ENCODE results near the gene ARL16.

Gene ARL16

GRCh38 chr17:81713004-81713555 is 29.5 kb upstream of the ARL16 start:
- FAIRE-seq (no peak), DNase-seq (ENCODE audit: insufficient read length, low spot score) (no peak)

GRCh38 chr17:81712468-81713003 is 28.9 kb upstream of the ARL16 start:
- DNase-seq (ENCODE audit: insufficient read length, low spot score): no peak
- FAIRE-seq: no peak

DNA sequence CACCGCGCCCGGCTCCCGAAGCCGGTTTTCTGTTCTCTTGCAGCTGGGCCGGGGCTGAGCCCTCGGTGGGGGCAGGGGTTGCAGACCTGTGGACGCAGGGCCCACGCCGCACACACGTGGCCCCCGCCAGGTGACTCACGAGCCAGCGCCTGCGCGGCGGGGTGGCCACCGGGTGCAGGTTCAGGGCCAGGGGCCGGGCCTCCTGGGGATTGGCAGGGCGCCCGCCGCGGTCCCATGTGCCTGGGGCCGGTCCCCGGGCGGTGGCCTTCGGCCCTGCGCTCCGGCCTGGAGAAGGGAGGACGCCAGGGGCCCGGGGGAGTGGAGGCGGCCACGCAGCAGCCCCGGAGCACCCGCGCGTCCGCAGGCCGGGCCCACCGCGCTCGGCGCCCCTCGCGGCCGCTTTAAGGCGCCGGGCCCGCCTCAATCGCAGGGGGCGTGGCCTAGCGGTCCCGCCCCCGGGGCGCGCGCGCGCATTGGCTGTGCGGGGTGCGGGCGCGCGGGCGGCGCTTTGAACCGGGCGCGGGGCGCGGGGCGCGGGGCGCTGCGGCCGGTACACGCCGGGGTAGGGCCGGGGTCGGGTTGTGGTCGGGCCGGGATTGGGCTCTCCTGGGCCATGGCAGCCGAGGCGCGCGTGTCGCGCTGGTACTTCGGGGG is 28.3 kb upstream of the ARL16 start, which contains the start of gene SLC25A10:
Gene SLC25A10, plus strand, starts transcription at position 471 of the 654 bp plus-strand sequence. Its CDS starts 143 bp downstream, at position 614.
- DNase-seq (ENCODE audit: insufficient read length, low spot score): peak; percentile 75
- no peak for FAIRE-seq

GRCh38 chr17:81710514-81711308 is 27.1 kb upstream of the ARL16 start:
- DNase-seq (ENCODE audit: insufficient read length, low spot score): no peak
- FAIRE-seq: no peak

- DNase-seq (ENCODE audit: insufficient read length, low spot score) (no peak), FAIRE-seq (no peak)
Measured at GRCh38 chr17:81708739-81709185, 25.2 kb upstream of the ARL16 start.

DNA sequence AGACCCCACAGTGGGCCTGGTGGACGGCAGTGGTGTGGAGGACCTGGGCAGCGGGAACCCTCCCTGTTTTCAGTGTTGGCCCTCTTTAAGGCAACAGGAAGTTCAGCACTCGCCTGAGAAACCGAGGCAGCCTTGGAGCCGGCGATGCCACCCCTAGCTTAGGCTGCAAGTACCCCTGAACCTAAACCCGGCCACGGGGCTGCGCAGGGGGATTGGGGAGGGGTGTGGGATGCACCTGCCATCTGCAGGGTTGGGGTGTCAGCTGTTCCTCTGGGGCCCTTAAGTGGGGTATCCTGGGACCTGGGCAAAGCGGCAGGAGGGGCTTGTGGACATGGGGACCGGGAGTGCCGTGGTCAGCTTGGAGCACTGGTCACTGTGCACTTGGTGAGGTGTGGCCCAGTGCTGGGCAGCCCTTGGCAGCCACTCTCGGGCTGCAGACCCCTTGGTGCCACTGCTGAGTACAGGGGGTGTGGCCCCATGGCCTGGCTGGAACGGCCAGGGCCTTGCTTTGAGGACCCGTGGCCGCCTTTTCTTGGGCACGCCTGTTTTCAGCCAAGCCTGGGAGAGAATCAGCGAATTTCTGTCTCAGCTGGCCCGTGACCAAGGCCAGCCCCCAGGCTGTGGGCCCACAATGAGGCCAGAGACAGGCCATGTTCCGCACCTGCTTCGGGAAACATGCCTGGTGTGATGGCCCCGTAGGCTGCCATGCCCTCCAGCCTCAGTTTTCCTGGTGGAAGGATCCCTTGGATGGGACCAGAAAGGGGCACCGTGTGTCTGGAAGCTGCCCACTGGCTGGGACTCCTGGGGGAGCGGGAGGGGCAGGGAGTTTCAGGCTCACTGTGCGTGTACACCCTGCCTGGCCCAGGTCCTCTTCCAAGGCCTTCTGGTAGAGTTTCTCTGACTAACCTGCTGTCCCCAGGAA is 24.4 kb upstream of the ARL16 start:
- FAIRE-seq: no peak

DNA sequence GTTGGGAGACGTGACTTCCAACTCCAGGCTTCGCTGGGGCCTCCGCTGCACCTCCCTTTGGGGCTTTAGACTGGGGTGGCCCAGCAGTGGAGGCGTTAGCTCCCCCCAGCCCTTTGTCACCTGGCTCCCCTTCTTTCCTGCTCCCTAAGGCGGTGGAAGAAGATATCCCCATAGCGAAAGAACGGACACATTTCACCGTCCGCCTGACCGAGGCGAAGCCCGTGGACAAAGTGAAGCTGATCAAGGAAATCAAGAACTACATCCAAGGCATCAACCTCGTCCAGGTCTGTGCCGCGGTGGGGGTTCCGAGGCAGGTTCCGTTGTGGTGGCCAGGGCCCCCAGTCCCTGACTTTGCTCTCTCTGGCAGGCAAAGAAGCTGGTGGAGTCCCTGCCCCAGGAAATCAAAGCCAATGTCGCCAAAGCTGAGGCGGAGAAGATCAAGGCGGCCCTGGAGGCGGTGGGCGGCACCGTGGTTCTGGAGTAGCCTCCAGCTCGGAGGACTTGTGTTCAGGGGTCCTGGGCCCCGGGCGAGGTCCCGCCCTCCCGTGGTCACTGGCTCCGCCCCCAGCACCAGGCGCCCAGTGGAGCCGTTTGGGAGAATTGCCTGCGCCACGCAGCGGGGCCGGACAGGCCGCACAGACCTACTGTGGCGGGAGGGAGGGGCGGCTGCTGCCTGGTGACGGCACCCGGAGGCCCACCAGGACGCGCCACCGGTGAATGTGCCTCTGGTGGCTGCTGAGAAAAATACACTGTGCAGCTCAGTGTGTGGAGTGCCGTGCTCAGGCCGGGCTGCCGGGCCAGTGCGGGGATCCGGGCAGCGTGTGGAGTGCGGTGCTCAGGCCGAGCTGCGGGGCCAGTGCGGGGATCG is 23.4 kb upstream of the ARL16 start:
- FAIRE-seq (no peak), DNase-seq (ENCODE audit: insufficient read length, low spot score) (no peak)

More for the DNA sequence above, 24.4 kb upstream of the ARL16 start:
- DNase-seq (ENCODE audit: insufficient read length, low spot score): no peak

- DNase-seq (ENCODE audit: insufficient read length, low spot score) (no peak), FAIRE-seq (no peak)
Measured at GRCh38 chr17:81706232-81706611, 22.6 kb upstream of the ARL16 start.

DNA sequence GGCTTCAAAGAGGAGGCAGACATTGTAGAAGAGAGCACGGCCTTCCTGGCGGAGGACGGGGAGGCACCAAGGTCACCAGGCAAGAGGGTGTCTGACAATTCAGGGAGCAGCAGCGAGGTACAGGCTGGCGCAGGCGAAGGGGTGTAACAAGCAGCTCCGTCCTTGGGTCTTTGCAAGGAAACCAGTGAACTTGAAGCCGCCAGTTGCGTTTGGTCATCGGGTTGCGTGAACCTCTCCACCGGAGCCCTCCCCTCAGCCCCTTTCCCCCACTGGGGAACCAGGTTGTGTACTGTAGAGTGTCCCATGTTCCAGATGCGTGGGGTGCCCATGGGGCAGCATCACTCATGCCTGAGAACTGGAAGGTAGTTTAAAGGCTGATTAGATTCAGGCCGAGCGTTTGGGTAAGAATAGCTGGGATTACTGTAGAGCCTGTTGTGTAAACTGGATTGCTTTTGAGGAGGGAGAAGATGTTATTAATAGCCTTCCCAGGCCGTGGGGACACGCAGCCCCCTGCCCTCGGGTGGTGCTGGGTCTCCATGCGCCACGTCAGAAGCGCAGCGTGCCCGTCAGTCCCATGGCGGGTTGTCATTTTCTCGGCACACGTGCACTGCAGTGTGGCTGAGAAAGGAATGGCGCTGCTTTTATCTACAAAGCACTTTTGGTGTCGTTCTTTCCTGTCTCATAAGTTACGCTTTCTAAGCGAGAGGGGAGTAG is 22.1 kb upstream of the ARL16 start:
- no peak for FAIRE-seq

GRCh38 chr17:81703747-81704654 is 20.4 kb upstream of the ARL16 start:
- no peak for DNase-seq (ENCODE audit: insufficient read length, low spot score)
- no peak for FAIRE-seq

More for the DNA sequence above, 22.1 kb upstream of the ARL16 start:
- DNase-seq (ENCODE audit: insufficient read length, low spot score): no peak

DNA sequence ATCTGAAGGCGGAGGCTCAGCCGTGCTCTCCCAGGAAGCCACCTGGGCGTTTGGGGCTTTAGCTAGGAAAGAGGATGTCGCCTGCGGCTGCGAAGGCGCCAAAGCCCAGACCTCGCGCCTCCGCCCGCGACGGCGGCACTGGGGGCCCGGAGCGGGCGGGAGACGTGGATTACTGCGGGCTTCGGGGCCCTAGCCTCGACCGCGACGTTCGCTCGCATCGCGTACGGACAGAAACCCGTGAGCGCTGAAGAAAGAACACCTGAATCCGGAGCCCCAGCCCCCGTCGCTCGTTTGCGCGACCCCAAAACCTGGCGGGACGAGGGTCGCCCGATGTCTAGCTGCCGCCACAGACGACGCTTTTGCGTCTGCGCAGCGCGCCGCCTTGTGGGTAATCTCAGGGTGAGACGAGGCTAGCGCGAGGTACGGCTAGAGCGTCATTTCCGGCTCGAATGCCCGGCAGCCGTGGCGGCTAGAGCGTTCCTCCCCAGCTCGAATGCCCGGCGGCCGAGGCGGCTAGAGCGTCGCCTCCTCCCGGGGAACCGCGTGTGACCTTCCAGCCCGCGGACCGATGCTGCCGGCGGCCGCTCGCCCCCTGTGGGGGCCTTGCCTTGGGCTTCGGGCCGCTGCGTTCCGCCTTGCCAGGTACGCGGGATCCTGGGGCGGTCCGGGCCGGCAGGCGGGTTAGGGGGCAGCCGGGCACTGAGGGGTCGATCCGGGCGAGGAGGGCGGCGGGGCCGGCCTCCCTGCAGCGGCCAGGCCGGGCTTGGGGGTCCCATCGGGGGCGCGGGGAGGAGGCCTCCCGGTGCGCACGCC is 19.5 kb upstream of the ARL16 start, which contains the start of gene MRPL12:
Gene MRPL12, plus strand, starts transcription at position 434 of the 813 bp plus-strand sequence. Its CDS starts 135 bp downstream, at position 569.
- DNase-seq (ENCODE audit: insufficient read length, low spot score) (peak; percentile 95), FAIRE-seq (peak; percentile 97)

DNA sequence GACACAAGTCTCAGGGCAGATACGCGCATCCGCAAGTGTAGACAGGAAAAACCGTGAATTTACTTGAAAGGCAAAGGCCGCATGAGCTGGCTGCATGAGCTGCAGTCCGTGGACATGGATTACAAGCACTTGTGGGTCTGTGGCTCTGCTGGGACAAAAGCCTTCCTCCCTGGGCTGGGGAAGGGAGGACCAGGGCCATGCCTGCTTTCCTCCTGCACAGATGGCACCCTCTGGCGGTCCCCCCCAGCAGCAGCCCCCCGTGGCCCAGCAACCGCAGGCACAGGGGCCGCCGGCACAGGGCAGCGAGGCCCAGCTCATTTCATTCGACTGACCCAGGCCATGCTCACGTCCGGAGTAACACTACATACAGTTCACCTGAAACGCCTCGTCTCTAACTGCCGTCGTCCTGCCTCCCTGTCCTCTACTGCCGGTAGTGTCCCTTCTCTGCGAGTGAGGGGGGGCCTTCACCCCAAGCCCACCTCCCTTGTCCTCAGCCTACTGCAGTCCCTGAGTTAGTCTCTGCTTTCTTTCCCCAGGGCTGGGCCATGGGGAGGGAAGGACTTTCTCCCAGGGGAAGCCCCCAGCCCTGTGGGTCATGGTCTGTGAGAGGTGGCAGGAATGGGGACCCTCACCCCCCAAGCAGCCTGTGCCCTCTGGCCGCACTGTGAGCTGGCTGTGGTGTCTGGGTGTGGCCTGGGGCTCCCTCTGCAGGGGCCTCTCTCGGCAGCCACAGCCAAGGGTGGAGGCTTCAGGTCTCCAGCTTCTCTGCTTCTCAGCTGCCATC is 17.9 kb upstream of the ARL16 start:
- no peak for FAIRE-seq
- DNase-seq (ENCODE audit: insufficient read length, low spot score): no peak

DNA sequence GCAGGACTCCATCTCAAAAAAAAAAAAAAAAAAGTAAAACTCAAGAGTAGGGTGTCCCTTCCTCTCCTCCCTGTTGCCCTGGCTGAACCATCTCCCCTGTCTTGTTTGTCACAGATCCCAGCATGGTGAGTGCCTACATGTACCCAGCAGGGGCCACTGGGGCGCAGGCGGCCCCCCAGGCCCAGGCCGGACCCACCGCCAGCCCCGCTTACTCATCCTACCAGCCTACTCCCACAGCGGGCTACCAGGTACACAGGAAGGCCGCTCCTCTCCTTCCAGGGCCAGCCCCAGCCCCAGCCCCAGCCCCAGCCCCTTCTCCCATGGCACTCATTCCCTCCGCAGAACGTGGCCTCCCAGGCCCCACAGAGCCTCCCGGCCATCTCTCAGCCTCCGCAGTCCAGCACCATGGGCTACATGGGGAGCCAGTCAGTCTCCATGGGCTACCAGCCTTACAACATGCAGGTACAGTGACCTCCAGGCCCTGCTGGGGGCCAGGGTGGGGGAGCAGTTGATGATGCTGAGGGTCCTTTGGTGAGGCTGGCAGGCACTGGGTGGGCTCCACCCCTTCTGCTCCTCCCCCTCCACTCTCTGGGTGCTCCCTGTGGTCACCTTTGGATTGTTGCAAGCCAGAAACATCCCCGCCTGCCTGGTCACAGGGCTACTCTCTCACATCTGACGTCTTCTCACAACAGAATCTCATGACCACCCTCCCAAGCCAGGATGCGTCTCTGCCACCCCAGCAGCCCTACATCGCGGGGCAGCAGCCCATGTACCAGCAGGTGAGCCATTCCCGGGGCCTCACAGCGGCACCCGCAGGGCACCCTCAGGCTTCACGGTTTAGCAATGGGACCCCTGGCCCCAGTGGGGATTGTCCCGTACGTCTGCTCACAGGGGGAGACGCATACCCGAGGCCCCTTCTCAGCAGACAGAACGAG is 17.0 kb upstream of the ARL16 start:
- FAIRE-seq (no peak), DNase-seq (ENCODE audit: insufficient read length, low spot score) (no peak)

- peak; percentile 33 for FAIRE-seq
- DNase-seq (ENCODE audit: insufficient read length, low spot score): no peak
Measured at GRCh38 chr17:81697261-81698044, 13.9 kb upstream of the ARL16 start.

Data from HTR-8/SVneo (cell line).